Cardiac ventricle fibroblast (primary cell): ENCODE results near the gene FAT3. TPM values are rescaled to one million over a fixed set of nuclear protein-coding genes. Genes with fewer than 3 reads are reported as not detected.

ENCODE experiments used
- total RNA-seq: library from RNA; depleted of rRNA; stranded (reverse); fragments of >200 nt; gene quantifications from 2 replicates; pipeline ENCODE4 v1.2.3, GENCODE V29; 2015

Gene FAT3
- 0.05 and 0.06 TPM in 2 replicates for total RNA-seq

GRCh38 chr11:92224407-92225124 lies at the start of gene FAT3:
Gene FAT3 (plus strand): TSS chr11:92224818. CDS start chr11:92352113, 127,295 bp downstream.

